Ovary (tissue), 3 donors: ENCODE measurements around the gene AFAP1.

Experiments used
- EP300 ChIP-seq: sonication (generic); formaldehyde crosslinking; IDR thresholded peaks from one replicate; pipeline ENCODE4 v1.6.1; 2017; ENCODE audit warnings: antibody characterized with exemption
- POLR2A ChIP-seq: fragments of 450-650 bp; IDR thresholded peaks from one replicate; pipeline ENCODE4 v1.6.1; 2017; ENCODE audit warnings: antibody characterized with exemption, mild to moderate bottlenecking, moderate library complexity
- TF ChIP-seq, protein P1 (sequence below), 3 donors: fragments of 450-650 bp in 2 of 3; fragments of 200-600 bp in 1 of 3; IDR thresholded peaks; one replicate each; pipeline versions ENCODE4 v1.5.1 to v1.8.0; 2016 to 2022; ENCODE audit warnings: antibody characterized with exemption in 3 of 3, mild to moderate bottlenecking in 1 of 3
- donor health status: DM: no; HTN: no; CAD: no.

DNA sequence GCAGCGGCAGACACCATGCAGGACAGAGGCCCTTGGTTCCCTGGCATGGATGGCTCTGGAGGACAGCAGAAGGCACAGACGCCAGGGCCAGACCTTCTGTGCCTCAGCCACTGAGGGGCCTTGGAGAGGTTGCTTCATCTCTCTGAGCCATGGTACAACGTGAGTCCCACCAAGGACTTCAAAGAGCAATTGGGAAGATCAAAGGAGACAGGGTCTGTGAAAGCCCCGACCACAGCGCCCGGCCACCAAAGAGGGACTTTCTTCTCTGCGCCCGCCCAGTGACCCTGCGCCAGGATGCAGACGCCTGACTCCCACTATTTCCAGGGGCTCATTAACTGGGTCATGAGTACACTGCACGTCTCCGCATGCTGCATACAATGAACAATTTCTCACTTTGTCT, 174.0 kb downstream of the AFAP1 start:
- TF ChIP-seq, protein P1, sequence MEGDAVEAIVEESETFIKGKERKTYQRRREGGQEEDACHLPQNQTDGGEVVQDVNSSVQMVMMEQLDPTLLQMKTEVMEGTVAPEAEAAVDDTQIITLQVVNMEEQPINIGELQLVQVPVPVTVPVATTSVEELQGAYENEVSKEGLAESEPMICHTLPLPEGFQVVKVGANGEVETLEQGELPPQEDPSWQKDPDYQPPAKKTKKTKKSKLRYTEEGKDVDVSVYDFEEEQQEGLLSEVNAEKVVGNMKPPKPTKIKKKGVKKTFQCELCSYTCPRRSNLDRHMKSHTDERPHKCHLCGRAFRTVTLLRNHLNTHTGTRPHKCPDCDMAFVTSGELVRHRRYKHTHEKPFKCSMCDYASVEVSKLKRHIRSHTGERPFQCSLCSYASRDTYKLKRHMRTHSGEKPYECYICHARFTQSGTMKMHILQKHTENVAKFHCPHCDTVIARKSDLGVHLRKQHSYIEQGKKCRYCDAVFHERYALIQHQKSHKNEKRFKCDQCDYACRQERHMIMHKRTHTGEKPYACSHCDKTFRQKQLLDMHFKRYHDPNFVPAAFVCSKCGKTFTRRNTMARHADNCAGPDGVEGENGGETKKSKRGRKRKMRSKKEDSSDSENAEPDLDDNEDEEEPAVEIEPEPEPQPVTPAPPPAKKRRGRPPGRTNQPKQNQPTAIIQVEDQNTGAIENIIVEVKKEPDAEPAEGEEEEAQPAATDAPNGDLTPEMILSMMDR (IDR thresholded peaks at IDR 0.05): no peak
- TF ChIP-seq POLR2A (no peak), EP300 (no peak)
